Activated CD8-positive, alpha-beta memory T cell treated with anti-CD3 and anti-CD28 coated beads, Interleukin-2, amount 50 U/mL, for 48 hours (primary cell): ENCODE measurements around the gene CARM1.
"Not testable (repeated sequence)": the region's sequence is repeated elsewhere in the genome, so short reads cannot be mapped to it uniquely, and the experiment has no call there.

Experiments used
- DNase-seq: peaks from one replicate; pipeline ENCODE4 v3.0.0-alpha.2; 2020

Gene CARM1

GRCh38 chr19:10876459-10877240 is 5.3 kb downstream of the CARM1 start:
- peak; percentile 57 for DNase-seq

DNA sequence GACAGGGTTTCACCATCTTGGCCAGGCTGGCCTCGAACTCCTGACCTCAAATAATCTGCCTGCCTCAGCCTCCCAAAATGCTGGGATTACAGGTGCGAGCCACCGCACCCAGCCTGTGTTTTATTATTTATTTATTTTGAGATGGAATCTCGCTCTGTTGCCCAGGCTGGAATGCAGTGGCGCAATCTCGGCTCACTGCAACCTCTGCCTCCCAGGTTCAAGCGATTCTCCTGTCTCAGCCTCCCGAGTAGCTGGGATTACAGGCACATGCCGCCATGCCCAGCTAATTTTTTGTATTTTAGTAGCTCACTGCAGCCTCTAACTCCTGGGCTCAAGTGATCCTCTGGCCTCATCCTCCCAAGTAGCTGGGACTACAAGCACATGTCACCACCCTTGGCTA is 6.3 kb downstream of the CARM1 start:
- DNase-seq: not testable (repeated sequence)

GRCh38 chr19:10878253-10878652 is 6.9 kb downstream of the CARM1 start:
- DNase-seq: no peak

DNA sequence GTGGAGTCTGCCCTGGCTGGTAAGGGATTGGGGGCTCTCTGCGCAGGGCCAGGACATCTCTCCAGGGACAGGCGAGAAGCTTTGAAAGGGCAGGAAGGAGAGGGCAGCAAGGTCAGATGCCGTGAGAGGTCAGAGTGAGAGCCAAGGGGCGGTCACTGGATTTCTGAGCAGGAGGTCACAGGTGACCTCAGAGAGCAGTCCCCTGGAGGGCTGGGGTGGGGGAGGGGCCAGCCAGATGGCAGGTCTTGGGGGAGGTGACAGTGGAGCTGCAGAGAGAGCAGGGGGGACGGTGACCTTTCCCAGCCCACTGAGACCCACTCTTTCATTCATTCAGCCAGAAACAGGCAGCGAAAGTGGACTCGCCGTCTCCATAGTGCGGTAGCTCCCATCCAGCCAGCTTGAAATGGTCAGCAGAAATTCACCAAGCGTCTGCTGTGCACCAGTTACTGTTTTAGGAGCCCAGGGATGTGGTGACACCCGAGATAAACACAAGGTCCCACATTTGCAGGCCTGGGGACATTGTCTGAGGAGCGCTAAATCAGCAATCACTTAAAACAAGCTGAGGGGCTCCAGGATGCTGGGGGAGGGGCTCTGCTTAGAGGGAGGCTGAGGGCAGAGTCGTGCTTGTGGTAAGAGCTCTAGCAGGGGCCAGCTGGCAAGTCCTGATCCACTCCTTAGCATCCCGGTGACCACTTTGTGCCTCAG is 10.2 kb downstream of the CARM1 start:
- no peak for DNase-seq

GRCh38 chr19:10882108-10882457 is 10.7 kb downstream of the CARM1 start:
- no peak for DNase-seq

DNA sequence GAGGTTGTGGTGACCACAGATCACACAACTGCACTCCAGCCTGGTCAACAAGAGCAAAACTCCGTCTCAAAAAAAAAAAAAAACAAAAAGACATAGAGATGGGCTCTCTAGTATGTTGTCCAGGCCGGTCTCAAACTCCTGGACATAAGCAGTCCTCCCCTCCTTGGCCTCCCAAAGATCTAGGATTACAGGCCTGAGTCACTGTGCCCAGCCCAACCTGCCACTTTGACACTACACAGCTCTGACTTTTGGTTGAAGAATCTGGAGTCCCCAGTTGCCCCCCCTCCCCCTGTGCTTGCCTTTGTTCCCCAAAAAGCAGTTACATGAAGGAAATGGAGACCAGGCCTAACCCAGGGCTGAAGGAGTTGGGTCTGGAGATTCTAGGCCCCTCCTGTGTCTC is 12.9 kb downstream of the CARM1 start:
- DNase-seq: no peak

DNA sequence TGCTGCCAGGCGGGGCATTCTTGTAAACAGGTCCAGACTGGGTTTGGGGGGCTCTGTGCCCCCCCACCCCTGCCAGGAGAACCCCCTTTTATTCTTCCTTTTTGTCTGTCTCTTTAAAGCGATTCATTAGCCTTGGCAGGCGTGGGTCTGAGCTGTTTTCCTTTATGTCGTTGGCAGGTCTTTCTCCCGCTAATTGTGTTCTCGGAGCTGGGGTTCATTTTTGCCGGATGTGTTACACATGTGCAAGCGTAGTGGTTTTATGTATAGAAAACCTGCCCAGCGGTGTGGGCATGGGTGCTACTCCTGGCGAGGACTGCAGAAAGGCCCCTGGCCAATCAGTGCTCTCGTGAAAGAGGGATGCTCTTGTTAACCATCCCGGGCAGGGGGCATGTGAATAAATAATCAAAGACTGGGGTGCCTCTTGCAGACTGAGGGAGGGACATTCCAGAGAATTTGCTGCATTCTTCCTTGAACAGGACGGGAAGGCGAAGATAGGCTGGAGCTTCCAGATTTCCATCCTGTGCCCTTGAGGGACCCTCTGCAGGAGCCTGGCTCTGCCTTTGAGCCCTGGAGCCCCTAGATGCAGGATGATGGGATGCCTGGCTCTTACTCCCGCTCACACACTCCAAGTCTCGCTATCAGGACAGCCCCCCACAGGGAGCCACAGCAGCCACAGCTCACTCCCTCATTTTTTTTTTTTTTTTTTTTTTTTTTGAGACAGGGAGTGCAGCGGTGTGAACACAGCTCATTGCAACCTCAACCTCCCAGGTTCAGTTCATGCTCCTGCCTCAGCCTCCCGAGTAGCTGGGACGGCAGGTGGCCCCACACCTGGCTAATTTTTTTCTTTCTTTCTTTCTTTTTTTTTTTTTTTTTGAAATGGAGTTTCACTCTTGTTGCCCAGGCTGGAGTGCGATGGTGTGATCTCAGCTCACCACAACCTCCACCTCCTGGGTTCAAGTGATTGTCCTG is 14.1 kb downstream of the CARM1 start:
- DNase-seq: no peak

GRCh38 chr19:10887616-10888367 is 16.4 kb downstream of the CARM1 start:
- DNase-seq: no peak

GRCh38 chr19:10888421-10888866 is 17.1 kb downstream of the CARM1 start:
- DNase-seq: no peak

DNA sequence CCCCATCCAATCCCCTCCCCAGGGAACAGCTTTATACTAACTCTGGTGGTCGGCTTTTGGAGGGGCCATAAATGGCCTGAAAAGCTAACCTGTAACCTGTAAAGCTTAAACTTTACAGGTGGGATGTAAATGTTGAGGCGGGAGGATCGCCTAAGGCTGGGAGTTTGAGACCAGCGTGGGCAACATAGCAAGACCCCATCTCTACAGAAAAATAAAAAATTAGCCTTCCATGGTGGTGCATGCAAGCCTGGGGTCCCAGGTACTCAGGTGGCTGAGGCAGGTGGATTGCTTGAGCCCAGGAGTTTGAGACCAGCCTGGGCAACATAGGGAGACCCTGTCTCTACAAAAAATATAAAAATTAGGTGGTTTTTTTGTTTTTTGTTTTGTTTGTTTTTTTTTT is 18.5 kb downstream of the CARM1 start:
- DNase-seq: no peak

GRCh38 chr19:10891405-10892086 is 20.2 kb downstream of the CARM1 start:
- no peak for DNase-seq

DNA sequence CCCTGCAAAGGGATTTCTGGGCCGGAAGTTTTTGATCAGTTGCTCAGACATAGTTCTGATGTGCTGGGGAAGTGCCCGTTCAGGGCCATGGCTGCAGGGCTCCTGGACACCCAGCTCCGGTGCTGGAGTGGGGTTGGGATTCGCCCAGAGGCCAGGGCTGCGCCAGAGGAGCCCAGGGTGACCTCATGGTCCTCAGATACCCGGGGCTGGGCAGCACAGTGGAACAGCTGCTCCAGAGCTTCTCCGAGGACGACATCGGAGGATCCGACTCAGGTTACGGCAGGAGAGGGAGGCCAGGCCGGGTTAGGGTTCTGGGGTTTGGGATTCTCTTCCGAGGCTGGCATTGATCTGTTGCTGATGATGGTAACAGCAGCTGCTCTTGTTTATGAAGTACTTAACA is 20.9 kb downstream of the CARM1 start:
- DNase-seq: no peak

GRCh38 chr19:10894911-10895213 is 23.5 kb downstream of the CARM1 start:
- DNase-seq: no peak

DNA sequence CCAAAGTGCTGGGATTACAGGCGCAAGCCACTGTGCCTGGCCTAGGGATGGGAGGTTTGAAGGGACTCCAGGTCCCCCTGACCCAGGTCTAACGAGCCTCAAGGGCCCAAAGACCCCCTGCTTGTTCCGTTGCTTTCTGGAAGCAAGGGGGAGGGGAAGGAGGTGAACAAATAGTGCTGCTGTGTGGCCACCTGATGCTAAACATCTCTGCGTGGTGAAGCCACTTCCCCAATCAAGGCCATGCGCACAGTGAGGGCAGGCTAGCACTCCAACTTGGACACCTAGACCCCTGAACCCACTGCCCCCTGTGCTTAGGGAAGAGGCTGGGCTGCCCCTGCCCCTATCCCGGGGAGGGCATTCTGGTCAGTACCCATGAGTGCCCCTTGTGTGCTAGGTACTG is 24.0 kb downstream of the CARM1 start:
- DNase-seq: no peak

DNA sequence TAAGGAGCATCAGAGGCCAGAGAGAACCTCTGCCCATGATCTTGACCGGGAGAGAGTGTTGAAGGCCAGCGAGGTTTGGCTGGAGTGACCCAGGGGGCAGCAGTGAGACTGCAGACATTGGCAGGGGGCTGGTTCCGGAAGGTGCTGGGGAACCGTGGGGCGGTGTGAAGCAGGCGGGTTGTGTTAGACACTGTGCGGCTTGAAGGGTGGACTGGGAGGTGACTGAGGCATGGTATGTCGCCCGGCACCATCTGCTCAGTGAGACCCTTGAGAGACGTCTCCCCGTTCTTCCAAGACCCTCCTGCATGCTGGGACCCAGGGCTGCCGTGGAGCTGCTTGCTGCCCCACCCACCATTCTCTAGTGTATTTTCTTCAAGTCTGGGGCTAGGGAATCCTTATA is 24.6 kb downstream of the CARM1 start:
- no peak for DNase-seq

DNA sequence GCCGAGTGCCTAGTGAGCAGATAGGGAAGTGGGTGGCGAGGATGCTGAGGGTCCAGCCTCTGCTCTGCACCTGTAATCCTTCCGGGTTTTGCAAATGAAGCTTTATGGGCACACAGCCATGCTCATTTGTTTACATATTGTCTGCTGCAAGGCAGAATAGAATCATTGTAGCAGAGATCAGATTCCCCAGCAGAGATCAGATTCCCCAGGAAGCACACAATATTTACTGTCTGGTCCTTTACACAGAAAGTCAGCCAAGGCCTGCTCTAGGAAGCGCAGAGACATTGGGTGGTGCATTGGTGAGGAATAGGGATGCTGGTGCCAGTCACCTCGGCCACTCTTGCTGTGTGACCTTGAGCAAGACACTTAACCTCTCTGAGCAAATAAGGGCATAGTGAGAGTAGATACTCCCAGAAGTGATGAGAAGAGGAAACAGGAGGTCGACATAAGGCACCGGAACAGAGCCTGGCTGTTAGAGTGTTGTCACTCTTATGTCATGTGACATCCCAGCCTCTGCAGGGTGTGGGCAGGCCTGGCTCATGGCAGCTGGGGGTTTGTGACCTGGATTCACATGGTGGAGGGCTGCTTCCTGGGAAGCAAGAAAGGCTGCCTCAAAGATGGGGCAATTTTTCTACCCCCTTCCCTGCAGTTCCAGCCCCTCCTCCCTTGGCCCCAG is 25.6 kb downstream of the CARM1 start:
- DNase-seq: no peak

GRCh38 chr19:10898633-10899032 is 27.3 kb downstream of the CARM1 start:
- DNase-seq: no peak

GRCh38 chr19:10899151-10899653 is 27.8 kb downstream of the CARM1 start:
- DNase-seq: no peak

DNA sequence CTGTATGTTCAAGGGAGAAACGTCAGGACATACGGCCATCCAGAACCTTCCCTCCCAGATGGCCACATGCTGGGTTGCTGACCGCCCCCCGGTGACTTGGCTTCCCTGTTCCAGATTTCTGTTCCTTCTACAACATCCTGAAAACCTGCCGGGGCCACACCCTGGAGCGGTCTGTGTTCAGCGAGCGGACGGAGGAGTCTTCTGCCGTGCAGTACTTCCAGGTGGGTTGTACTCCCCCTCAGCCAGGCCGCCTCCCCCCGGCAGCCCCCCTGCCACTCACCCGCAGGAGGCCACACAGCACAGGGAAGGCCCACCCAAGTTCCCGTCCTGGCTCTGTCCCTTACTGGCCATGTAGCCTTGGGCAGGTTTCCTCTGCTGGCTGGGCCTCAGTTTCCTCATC is 36.6 kb downstream of the CARM1 start:
- no peak for DNase-seq

GRCh38 chr19:10908380-10908960 is 37.1 kb downstream of the CARM1 start:
- DNase-seq: no peak
